ENCODE data around the gene TRIP12.
"Not testable (repeated sequence)": the region's sequence is repeated elsewhere in the genome, so short reads cannot be mapped to it uniquely, and the experiment has no call there.

TRIP12 gene

DNA sequence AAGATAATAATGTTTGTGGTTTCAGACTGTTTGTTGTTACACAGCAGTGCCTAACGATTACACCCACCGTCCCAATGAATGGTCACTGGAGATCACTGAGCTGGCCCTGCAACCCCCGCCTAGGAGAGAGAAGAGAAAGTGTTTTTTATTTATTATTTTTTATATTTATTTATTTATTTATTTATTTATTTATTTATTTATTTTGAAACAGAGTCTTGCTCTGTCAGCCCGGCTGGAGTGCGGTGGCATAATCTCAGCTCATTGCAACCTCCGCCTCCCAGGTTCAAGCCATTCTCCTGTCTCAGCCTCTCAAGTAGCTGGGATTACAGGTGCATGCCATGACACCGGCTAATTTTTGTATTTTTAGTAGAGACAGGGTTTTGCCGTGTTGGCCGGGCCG is 164.3 kb downstream of the TRIP12 start:
- not testable (repeated sequence) for H3K4me1 Mint-ChIP-seq (ENCODE audit: low read depth); H3K27ac Mint-ChIP-seq; H3K4me3 Mint-ChIP-seq; H3K9me3 Mint-ChIP-seq; H3K36me3 Mint-ChIP-seq (ENCODE audit: low read depth); H3K27me3 Mint-ChIP-seq

DNA sequence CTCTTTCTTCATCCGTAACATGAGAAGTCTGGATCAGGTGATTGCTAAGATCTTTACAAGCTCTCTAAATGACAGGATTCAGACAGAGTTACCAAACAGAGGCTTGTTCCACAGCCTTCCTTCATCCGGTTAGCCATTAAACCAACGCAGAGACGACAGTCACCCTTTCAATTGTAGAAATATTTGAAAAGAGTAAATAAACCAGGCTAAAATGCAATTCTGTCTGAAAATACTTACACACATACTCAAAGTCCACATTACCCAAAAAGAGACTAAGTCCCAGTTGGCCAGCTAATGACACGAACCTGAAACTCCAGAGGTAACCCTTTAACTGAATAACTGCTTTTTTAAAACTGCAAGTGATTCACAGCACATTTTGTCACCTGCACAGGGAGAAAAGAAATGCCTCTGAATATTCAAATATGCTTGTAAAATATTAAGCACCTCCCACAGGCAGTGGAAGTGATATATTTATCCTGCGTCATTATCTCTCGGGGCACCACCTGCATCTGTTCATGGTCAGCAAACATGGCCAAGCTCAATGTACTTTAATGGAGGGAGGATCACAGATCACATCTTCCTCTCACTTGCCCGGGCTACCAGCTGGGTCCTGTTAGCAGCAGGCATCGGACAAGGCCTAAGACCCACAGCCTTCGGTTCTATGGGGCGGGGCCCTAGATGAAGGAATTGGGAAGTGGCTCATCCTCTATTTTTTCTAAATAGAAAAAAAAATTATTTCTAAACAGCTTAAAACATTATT is 168.7 kb downstream of the TRIP12 start:
- H3K27ac Mint-ChIP-seq, result no peak overlapping the region
- no peaks in the 10 kb centered on the region for H3K27me3 Mint-ChIP-seq
- H3K9me3 Mint-ChIP-seq, result no peaks in the 10 kb centered on the region
- H3K4me3 Mint-ChIP-seq, result no peak overlapping the region
- no peaks in the 10 kb centered on the region for H3K4me1 Mint-ChIP-seq (ENCODE audit: low read depth)
- no peaks in the 10 kb centered on the region for H3K36me3 Mint-ChIP-seq (ENCODE audit: low read depth)

DNA sequence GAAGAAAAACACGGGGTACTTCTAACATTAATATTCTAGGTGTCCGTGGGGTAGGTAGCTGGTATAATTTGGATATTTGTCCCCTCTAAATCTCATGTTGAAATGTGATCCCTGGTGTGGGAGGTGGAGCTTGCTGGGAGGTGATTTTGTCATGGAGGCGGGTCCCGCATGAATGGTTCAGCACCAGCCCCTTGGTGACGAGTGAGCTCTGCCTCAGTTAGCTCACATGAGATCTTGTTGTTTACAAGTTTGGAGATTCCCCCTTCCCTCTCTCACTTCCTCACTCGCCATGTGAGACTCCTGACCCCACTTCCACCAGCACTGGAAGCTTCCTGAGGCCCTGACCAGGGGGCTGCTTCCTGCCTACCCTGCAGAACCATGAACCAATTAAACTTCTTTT is 172.0 kb downstream of the TRIP12 start:
- Mint-ChIP-seq H3K27me3 (no peaks in the 10 kb centered on the region), H3K4me1 (ENCODE audit: low read depth) (no peaks in the 10 kb centered on the region), H3K9me3 (no peaks in the 10 kb centered on the region), H3K4me3 (no peak overlapping the region), H3K27ac (no peak overlapping the region), H3K36me3 (ENCODE audit: low read depth) (no peaks in the 10 kb centered on the region)

DNA sequence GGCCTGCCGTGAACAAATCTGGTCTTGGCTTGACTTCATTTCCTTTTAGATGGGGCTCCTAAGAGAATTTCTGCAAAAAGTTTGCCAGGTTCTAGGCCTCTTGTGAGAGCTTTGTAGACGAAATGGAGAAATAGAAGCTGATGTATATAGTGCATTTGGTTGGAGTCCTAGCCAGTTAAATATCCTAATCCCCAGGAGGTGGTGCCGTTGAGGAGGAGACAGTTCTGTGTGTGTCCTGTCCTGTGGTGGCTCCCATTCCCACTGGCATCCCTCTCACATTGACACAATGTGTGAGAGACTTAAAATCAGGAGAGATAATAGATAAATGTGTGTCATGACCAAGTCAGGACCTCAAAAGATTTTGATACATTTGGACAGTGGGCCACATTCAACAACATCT is 172.9 kb downstream of the TRIP12 start:
- Mint-ChIP-seq H3K36me3 (ENCODE audit: low read depth) (no peaks in the 10 kb centered on the region), H3K9me3 (no peaks in the 10 kb centered on the region), H3K27me3 (no peaks in the 10 kb centered on the region), H3K4me3 (no peak overlapping the region), H3K27ac (no peak overlapping the region), H3K4me1 (ENCODE audit: low read depth) (no peaks in the 10 kb centered on the region)

DNA sequence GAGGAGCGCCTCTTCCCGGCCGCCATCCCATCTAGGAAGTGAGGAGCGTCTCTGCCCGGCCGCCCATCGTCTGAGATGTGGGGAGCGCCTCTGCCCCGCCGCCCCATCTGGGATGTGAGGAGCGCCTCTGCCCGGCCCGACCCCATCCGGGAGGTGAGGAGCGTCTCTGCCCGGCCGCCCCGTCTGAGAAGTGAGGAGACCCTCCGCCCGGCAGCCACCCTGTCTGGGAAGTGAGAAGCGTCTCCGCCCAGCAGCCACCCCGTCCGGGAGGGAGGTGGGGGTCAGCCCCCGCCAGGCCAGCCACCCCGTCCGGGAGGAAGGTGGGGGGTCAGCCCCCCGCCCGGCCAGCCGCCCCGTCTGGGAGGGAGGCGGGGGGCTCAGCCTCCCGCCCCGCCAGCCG is 179.1 kb downstream of the TRIP12 start:
- H3K27ac Mint-ChIP-seq; H3K4me3 Mint-ChIP-seq; H3K36me3 Mint-ChIP-seq (ENCODE audit: low read depth); H3K4me1 Mint-ChIP-seq (ENCODE audit: low read depth); H3K27me3 Mint-ChIP-seq: not testable (repeated sequence)
- H3K9me3 Mint-ChIP-seq, result peaks cover 14% of the 10 kb centered on the region

DNA sequence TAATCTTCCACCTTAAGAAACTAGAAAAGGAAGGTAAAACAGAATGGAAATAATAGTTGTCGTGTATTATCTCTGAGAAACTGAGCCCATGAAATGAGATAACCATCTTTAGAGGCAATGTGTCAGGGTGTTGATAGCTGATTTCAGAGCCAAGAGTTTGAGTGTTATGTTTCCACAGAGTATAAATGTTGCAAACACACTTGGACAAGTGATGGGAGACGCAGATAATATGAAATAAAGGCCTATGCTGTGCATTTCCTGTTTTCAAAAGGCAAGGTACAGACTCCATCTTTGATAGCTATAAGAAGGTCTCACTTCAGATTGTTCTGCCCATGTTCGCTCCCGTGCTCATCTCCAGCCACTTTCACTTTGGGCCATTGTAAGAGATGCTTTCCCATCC is 181.5 kb downstream of the TRIP12 start:
- Mint-ChIP-seq H3K9me3 (peaks cover 20% of the 10 kb centered on the region), H3K4me3 (no peak overlapping the region), H3K27ac (no peak overlapping the region), H3K36me3 (ENCODE audit: low read depth) (peaks cover 8% of the 10 kb centered on the region), H3K4me1 (ENCODE audit: low read depth) (no peaks in the 10 kb centered on the region), H3K27me3 (no peaks in the 10 kb centered on the region)

DNA sequence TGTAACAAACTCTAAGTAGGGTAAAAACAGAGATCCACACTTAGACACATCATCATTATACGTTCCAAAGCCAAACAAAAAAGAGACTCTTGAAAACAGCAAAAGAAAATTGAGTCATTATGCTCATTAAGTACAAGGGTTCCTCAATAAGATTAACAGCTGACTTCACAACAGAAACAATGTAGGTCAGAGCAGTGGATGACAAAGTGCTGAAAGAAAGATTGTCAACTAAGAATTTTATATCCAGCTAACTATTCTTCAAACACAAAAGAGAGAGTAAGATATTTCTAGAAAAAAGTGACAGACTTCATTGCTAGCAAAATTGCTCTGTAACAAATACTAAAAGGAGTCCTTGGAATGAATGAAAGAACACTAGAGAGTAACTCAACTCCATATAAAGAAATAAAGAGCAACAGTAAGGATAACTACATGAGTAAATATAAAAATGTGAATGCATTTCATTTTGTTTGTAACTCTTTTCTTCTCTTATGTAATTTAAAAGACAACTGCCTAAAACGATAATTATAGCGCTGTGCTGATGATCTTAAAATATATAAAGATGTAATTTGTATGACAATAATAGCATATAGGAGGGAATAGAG is 183.7 kb downstream of the TRIP12 start:
- no peak overlapping the region for H3K27ac Mint-ChIP-seq

DNA sequence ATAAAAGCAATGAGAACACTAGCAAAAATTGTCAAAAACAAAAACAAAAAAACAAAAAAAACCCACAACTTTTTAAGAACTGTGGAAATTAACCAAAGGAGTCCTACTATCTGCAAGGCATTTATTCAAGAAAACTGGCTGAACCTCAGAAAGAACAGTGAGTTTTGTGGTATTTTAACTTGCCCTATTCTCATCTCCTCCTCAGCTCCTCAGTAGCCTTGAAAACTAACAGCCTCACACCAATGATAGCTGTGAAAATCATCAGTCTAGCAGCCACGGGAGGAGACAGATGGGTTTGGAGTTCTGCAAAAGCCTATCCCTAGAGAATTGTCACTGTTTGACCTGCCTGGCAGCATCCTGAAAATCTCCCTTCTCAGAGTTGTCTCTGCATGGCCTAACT is 187.4 kb downstream of the TRIP12 start:
- H3K27ac Mint-ChIP-seq, result no peak overlapping the region
- H3K9me3 Mint-ChIP-seq, result peaks cover 20% of the 10 kb centered on the region
- H3K27me3 Mint-ChIP-seq, result peaks cover 4% of the 10 kb centered on the region
- no peaks in the 10 kb centered on the region for H3K4me1 Mint-ChIP-seq (ENCODE audit: low read depth)
- H3K36me3 Mint-ChIP-seq (ENCODE audit: low read depth), result peaks cover 8% of the 10 kb centered on the region
- no peak overlapping the region for H3K4me3 Mint-ChIP-seq

More for the DNA sequence above, 183.7 kb downstream of the TRIP12 start:
- Mint-ChIP-seq H3K36me3 (ENCODE audit: low read depth) (peaks cover 8% of the 10 kb centered on the region), H3K4me1 (ENCODE audit: low read depth) (no peaks in the 10 kb centered on the region), H3K4me3 (no peak overlapping the region), H3K9me3 (peaks cover 20% of the 10 kb centered on the region), H3K27me3 (no peaks in the 10 kb centered on the region)

DNA sequence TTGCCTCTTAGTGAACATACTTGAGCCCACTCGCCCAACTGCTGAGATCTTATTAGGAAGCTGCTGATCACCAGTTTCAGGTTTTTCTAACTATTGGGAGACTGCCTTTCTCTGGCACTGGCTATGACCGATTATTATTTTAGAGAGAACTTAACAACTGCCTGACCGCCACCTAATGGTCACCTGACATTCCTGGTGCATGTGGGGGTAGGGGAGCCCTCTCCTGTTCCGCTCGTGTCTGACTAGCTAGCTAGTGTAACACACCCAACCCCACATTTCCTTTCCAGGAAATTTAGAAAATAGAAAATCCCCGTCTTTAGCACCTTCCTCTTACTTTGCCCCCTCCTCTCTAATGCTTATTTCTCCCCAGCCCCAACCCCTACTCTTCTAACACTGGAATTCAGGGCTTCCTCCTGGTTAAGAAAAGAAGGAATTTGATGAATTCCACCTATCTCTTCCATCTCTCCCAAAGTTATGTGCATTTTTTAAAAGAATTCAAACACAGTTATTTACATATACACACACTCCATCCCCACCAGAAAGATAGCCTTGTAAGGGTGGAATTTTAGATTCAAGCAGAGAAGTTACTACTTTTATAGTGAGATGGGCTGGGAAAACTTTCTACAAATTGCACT is 188.1 kb downstream of the TRIP12 start:
- Mint-ChIP-seq H3K4me3 (no peak overlapping the region), H3K9me3 (peaks cover 15% of the 10 kb centered on the region), H3K27me3 (peaks cover 4% of the 10 kb centered on the region), H3K27ac (no peak overlapping the region), H3K4me1 (ENCODE audit: low read depth) (no peaks in the 10 kb centered on the region), H3K36me3 (ENCODE audit: low read depth) (peaks cover 8% of the 10 kb centered on the region)

DNA sequence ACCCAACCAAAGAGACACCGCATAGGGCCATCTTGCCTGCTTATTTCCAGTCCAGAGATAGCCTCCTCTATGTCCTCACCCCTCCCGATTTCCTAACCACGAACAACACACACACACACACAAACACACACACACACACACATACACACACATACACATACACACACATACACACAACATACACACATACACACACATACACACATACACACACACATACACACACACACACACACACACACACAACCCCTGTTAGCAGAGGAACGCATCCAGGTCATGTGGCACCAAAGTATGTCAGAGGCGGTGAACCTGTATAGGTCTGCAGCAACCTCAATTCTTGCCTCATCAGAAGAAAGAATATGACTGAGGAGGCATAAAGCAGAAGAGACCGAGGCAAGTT is 188.9 kb downstream of the TRIP12 start:
- Mint-ChIP-seq H3K36me3 (ENCODE audit: low read depth) (peaks cover 4% of the 10 kb centered on the region), H3K27ac (no peak overlapping the region), H3K9me3 (peaks cover 8% of the 10 kb centered on the region)

DNA sequence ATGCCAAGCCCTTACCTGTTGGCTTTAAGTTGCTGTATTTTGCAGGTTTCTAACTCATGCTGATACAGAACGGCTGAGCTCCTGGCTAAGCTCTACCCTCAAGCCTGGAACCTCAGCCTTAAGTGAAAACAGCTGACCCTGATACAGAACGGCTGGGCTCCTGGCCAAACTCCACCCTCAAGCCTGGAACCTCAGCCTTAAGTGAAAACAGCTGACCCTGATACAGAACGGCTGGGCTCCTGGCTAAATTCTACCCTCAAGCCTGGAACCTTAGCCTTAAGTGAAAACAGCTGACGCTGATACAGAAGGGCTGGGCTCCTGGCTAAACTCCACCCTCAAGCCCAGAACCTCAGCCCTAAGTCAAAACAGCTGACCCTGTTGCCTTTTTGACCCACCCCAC is 189.9 kb downstream of the TRIP12 start:
- Mint-ChIP-seq H3K36me3 (ENCODE audit: low read depth) (no peaks in the 10 kb centered on the region), H3K27me3 (peaks cover 4% of the 10 kb centered on the region), H3K4me1 (ENCODE audit: low read depth) (no peaks in the 10 kb centered on the region), H3K27ac (no peak overlapping the region), H3K9me3 (peaks cover 2% of the 10 kb centered on the region), H3K4me3 (no peak overlapping the region)

More for the DNA sequence above, 188.9 kb downstream of the TRIP12 start:
- no peak overlapping the region for H3K4me3 Mint-ChIP-seq
- no peaks in the 10 kb centered on the region for H3K4me1 Mint-ChIP-seq (ENCODE audit: low read depth)
- H3K27me3 Mint-ChIP-seq, result peaks cover 4% of the 10 kb centered on the region

DNA sequence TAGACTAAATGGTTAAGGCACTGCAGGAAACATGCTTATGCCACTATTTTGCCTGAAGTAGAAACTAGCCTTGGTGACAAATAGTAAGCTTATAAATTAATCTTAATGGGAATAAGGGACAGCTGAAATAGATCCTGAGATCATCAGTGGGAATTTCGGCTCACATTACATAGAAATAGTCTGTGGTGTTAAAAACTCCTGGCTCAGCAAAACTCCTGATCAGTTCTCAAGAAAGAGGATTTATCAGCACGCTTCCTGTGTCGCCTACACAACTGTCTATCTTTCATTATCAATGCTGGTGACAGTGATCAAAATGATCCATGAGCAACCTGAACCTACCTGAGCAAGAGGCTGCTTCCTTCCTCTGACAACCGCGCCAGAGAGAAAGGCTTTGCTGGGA is 190.4 kb downstream of the TRIP12 start:
- Mint-ChIP-seq H3K27ac (no peak overlapping the region), H3K27me3 (peaks cover 4% of the 10 kb centered on the region), H3K4me1 (ENCODE audit: low read depth) (no peaks in the 10 kb centered on the region), H3K4me3 (no peak overlapping the region), H3K9me3 (no peaks in the 10 kb centered on the region), H3K36me3 (ENCODE audit: low read depth) (no peaks in the 10 kb centered on the region)

DNA sequence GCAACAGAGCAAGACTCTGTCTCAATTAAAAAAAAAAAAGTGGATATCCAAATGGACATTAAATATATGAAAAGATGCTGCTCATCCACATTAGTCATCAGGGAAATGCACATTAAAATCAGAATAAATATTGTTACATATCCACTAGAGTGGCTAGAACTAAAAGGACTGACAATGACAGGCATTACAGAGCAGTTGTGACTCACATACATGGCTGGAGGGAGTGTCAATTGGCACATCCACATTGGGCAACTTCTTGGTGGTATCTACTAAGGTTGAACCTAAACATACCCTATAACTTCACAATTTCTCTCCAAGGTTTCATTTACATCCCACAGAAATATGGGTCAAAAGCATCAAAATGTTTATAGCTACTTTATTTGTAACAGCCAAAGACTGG is 193.4 kb downstream of the TRIP12 start:
- no peak overlapping the region for H3K4me3 Mint-ChIP-seq

DNA sequence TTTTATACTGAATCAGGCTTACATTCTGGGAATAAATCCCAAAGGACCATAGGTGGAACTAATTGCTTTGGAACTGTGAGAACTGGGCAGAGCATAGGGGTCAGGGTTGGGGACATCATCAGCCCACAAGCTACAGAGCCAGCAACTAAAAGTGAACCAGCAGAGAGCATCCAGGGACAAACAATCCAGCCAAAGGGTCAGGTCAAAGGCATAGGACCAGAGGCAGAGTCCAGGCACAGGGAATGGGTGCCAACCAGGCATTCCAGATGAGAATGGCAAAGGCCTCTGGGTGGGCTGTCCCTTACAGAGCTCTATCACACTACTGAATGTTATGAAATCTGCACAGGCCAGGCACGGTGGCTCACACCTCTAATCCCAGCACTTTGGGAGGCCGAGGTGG is 195.2 kb downstream of the TRIP12 start:
- no peaks in the 10 kb centered on the region for H3K36me3 Mint-ChIP-seq (ENCODE audit: low read depth)
- H3K27ac Mint-ChIP-seq, result no peak overlapping the region
- H3K4me1 Mint-ChIP-seq (ENCODE audit: low read depth), result no peaks in the 10 kb centered on the region
- no peaks in the 10 kb centered on the region for H3K9me3 Mint-ChIP-seq
- H3K27me3 Mint-ChIP-seq, result peaks cover 7% of the 10 kb centered on the region
- H3K4me3 Mint-ChIP-seq, result no peak overlapping the region

More for the DNA sequence above, 193.4 kb downstream of the TRIP12 start:
- Mint-ChIP-seq H3K9me3 (no peaks in the 10 kb centered on the region), H3K36me3 (ENCODE audit: low read depth) (no peaks in the 10 kb centered on the region), H3K27ac (no peak overlapping the region), H3K4me1 (ENCODE audit: low read depth) (no peaks in the 10 kb centered on the region), H3K27me3 (peaks cover 7% of the 10 kb centered on the region)

DNA sequence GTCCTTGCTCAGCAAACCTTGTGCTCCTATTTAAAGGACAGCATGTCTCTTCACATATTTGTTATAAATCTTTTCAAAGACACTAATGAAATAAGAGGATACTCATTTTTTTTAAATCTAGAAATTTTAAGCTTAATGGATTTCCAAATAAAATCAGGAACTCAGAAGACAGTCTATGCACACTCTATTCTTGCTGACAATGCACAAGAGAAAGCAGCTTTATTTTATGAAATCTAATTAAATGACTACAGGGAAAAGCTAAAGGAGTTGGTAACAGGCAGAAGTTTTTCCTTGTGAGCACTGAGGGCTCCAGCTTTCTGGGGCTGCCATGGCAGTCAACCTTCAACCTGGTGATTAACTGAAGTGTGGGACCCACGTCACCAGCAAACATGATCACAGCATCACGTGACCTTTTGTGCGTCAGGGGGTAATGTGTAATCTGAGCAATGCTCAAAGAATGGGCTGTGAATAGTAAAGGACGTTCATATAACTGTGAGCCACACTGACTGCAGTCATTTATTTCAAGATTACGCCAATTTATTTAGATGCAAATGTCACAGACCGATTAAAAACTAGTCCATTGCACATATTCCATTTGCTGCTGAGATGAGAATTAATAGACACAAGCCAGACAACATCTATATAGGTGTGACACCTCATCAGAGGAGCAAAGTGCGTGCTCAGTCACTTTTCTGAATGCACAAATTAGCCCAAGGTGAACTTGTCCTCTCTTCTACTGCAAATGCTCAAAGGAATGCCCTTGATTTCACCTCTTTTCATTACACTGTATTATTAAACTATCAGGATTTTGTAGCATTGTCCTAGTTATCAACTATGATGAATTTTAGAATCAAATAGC is 195.9 kb downstream of the TRIP12 start:
- Mint-ChIP-seq H3K9me3 (no peaks in the 10 kb centered on the region), H3K27me3 (peaks cover 7% of the 10 kb centered on the region), H3K27ac (no peak overlapping the region), H3K4me3 (no peak overlapping the region), H3K4me1 (ENCODE audit: low read depth) (no peaks in the 10 kb centered on the region), H3K36me3 (ENCODE audit: low read depth) (no peaks in the 10 kb centered on the region)

All from stimulated activated naive CD8-positive, alpha-beta T cell treated with anti-CD3 and anti-CD28 coated beads, Interleukin-15, Interleukin-2, amounts not matched to agents 100 ng/mL and 50 ng/mL, for 24 hours (primary cell).